ENCODE measurements around the gene GART.

GART gene

GRCh38 chr21:33550772-33551660 is 9.1 kb upstream of the GART start:
- Histone ChIP-seq H3K9ac (no peak overlapping the region), H4K20me1 (peaks cover 98 to 100% (median 100%) of the 10 kb centered on the region in 11 experiments), H3K27me3 (no peaks in the 10 kb centered on the region), H3K27ac (no peak overlapping the region), H3K4me3 (no peak overlapping the region), H3K36me3 (peaks cover 98 to 100% (median 99%) of the 10 kb centered on the region in 11 experiments), H3K4me1 (peaks cover 0 to 15% (median 1%) of the 10 kb centered on the region in 10 experiments; a peak in 9 of 20 replicates), H3K4me2 (no peak overlapping the region), H3K9me3 (replicated peaks in 1 of 11) (peaks cover 0 to 13% (median 0%) of the 10 kb centered on the region in 11 experiments; a peak in 3 of 22 replicates)
- TF ChIP-seq Cebpa-rat (IDR thresholded peaks at IDR 0.05) = no peak

GRCh38 chr21:33549848-33550771 is 8.2 kb upstream of the GART start:
- H3K4me1 ChIP-seq = peaks cover 4 to 20% (median 10%) of the 10 kb centered on the region in 10 experiments; a peak in 16 of 20 replicates
- no peak overlapping the region for H3K9ac ChIP-seq
- TF ChIP-seq Cebpa-rat (IDR thresholded peaks at IDR 0.05) = no peak
- no peak overlapping the region for H3K27ac ChIP-seq
- H4K20me1 ChIP-seq = peaks cover 98 to 100% (median 100%) of the 10 kb centered on the region in 11 experiments
- H3K27me3 ChIP-seq = no peaks in the 10 kb centered on the region
- H3K4me2 ChIP-seq = no peak overlapping the region
- peaks cover 0 to 13% (median 0%) of the 10 kb centered on the region in 11 experiments; a peak in 3 of 22 replicates for H3K9me3 ChIP-seq (replicated peaks in 1 of 11)
- H3K36me3 ChIP-seq = peaks cover 89 to 96% (median 91%) of the 10 kb centered on the region in 11 experiments
- no peak overlapping the region for H3K4me3 ChIP-seq

- Histone ChIP-seq H4K20me1 (peaks cover 77 to 81% (median 79%) of the 10 kb centered on the region in 11 experiments), H3K9ac (0 out of 22 replicates have a peak overlapping the region, but pooled peaks of 2 of the 11 experiments have one; percentile 99), H3K27ac (peak overlapping the region in 1 of 11 experiments; percentile 100; a peak in 1 of 22 replicates)
Observed at GRCh38 chr21:33546086-33546485, 4.2 kb upstream of the GART start.

DNA sequence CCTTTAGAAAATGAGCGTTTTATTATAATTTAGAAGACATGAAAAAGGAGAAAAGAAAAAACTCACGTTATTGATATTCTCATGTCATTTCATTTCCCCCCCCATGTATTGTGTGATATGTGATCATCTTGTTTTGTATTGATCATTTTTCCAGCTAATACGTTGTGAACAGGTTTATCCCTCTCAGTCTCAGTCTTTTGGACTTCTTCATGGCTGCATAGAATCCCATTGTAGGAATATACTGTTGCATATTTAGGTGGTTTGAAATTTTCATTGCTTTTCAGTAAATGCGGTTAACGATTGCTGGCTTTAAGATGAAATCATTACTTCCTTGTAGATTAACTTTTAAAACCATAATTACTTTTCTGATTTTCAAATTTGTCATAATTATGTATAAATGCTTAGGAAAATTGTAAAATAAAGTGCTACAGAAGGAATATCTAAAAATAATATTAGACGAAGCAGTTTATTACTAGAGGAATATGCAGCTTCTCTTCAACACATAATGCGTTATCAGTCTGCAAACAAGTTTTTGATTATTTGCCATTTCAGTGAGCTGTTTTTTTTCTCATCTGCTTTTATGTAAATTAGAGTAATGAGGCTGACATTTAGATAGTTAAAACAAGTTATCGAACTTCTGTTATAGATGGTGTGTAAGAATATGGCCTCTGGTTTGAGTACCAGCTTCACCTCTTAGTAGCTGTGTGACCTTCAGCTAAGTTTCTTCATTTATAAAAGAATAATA is 2.7 kb upstream of the GART start:
- Histone ChIP-seq H3K9ac (peak overlapping the region; percentile 95 to 100 (median 98)), H3K27me3 (no peaks in the 10 kb centered on the region), H3K4me3 (peak overlapping the region; percentile 73 to 90 (median 82)), H3K9me3 (replicated peaks in 1 of 11) (no peaks in the 10 kb centered on the region), H3K4me2 (peak overlapping the region; percentile 70 to 97 (median 87)), H3K4me1 (peaks cover 20 to 39% (median 33%) of the 10 kb centered on the region in 10 experiments), H4K20me1 (peaks cover 62 to 66% (median 64%) of the 10 kb centered on the region in 11 experiments), H3K27ac (peak overlapping the region in 8 of 11 experiments; percentile 98 to 100 (median 99); a peak in 16 of 22 replicates), H3K36me3 (peaks cover 34 to 51% (median 37%) of the 10 kb centered on the region in 11 experiments)
- TF ChIP-seq Cebpa-rat (IDR thresholded peaks at IDR 0.05) = no peak

More at GRCh38 chr21:33546086-33546485, 4.2 kb upstream of the GART start:
- Histone ChIP-seq H3K4me1 (peaks cover 7 to 25% (median 19%) of the 10 kb centered on the region in 10 experiments), H3K4me2 (peak overlapping the region in 8 of 11 experiments; percentile 78 to 97 (median 90); a peak in 11 of 22 replicates), H3K36me3 (peaks cover 48 to 56% (median 51%) of the 10 kb centered on the region in 11 experiments), H3K9me3 (replicated peaks in 1 of 11) (peaks cover 0 to 11% (median 0%) of the 10 kb centered on the region in 11 experiments; a peak in 3 of 22 replicates), H3K4me3 (peak overlapping the region in 1 of 10 experiments; percentile 84; a peak in 1 of 20 replicates), H3K27me3 (no peaks in the 10 kb centered on the region)
- no peak for TF ChIP-seq Cebpa-rat (IDR thresholded peaks at IDR 0.05)

DNA sequence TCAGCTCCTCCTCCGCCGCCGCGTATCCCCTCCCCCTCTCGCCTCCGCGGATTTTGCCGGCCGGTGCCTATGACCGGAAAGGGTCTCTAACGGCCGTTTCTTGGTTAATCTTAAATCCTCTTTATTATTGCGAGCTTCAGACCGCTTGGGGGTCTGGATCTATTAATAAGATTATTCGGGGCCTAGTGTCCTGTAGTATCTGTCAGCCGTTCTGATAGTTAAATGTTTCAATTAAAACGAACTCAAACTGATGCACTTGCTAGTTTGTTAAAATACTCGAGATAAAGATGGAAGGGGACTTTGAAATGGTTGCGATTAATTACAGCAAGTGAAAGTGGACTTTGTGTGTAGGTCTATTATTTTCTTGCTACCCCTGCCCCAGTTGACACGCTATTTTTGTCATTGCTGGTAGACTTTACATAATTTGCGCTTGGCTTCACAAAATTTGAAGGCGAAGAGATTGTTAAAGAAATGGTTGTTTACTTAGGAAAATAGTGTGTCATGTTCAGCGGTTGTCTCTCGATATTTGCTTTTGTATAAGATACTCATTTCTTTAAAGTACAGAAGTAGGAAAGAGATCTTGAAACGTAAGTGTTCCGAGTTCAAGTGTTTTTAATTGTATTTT is 1.7 kb upstream of the GART start:
- Histone ChIP-seq H3K9ac (peak overlapping the region; percentile 95 to 100 (median 98)), H3K27me3 (no peaks in the 10 kb centered on the region), H3K4me1 (peaks cover 20 to 44% (median 34%) of the 10 kb centered on the region in 10 experiments), H3K4me2 (peak overlapping the region; percentile 70 to 97 (median 87)), H3K4me3 (peak overlapping the region; percentile 73 to 90 (median 82)), H3K27ac (peak overlapping the region; percentile 98 to 100 (median 99)), H3K9me3 (replicated peaks in 1 of 11) (no peaks in the 10 kb centered on the region), H3K36me3 (peaks cover 33 to 51% (median 36%) of the 10 kb centered on the region in 11 experiments), H4K20me1 (peaks cover 52 to 56% (median 54%) of the 10 kb centered on the region in 11 experiments)
- no peak for TF ChIP-seq Cebpa-rat (IDR thresholded peaks at IDR 0.05)

GRCh38 chr21:33542640-33543504 is 955 bp upstream of the GART start, which contains the start of gene SON:
Gene SON, plus strand, starts transcription at chr21:33543038. Its CDS starts 55 bp downstream, at chr21:33543093.
- Histone ChIP-seq H3K4me3 (peak within 1 kb of the TSS; percentile 73 to 90 (median 82)), H3K27ac (peak within 1 kb of the TSS; percentile 98 to 100 (median 99)), H3K9ac (peak within 1 kb of the TSS; percentile 95 to 100 (median 98)), H3K36me3 (peaks cover 34 to 51% (median 36%) of the 10 kb centered on the region in 11 experiments), H4K20me1 (peaks cover 46 to 48% (median 47%) of the 10 kb centered on the region in 11 experiments), H3K4me2 (peak within 1 kb of the TSS; percentile 85 to 97 (median 94)), H3K9me3 (replicated peaks in 1 of 11) (no peaks in the 10 kb centered on the region), H3K27me3 (no peaks in the 10 kb centered on the region), H3K4me1 (peaks cover 20 to 44% (median 34%) of the 10 kb centered on the region in 10 experiments)
- no peak for TF ChIP-seq Cebpa-rat (IDR thresholded peaks at IDR 0.05)

All from BLaER1 treated with 17β-estradiol and CSF1 and Interleukin-3, amounts not matched to agents 10 nM and 100 nM (cell line).